Endothelial cell (in vitro differentiated cells): ENCODE measurements around the gene GPR37. TPM values are rescaled to one million over a fixed set of nuclear protein-coding genes. Genes with fewer than 3 reads are reported as not detected.

Experiments
- DNase-seq: peaks from one replicate; pipeline ENCODE4 v3.0.0; 2021; ENCODE audit warnings: low spot score
- H3K27ac Mint-ChIP-seq: one replicate; pipeline ENCODE4 v1.8.0; 2021; ENCODE audit warnings: mixed read lengths, inconsistent platforms; ENCODE audit not compliant: unreplicated experiment
- H3K27me3 Mint-ChIP-seq: one replicate; pipeline ENCODE4 v1.8.0; 2021; ENCODE audit warnings: mild to moderate bottlenecking, moderate library complexity, mixed read lengths, inconsistent platforms; ENCODE audit not compliant: unreplicated experiment
- H3K36me3 Mint-ChIP-seq: one replicate; pipeline ENCODE4 v1.8.0; 2021; ENCODE audit warnings: mild to moderate bottlenecking, low read depth, mixed read lengths, inconsistent platforms; ENCODE audit not compliant: unreplicated experiment
- H3K4me1 Mint-ChIP-seq: one replicate; pipeline ENCODE4 v1.8.0; 2021; ENCODE audit warnings: mild to moderate bottlenecking, mixed read lengths, inconsistent platforms; ENCODE audit not compliant: unreplicated experiment
- H3K4me3 Mint-ChIP-seq: one replicate; pipeline ENCODE4 v1.8.0; 2021; ENCODE audit warnings: mild to moderate bottlenecking, mixed read lengths, inconsistent platforms; ENCODE audit not compliant: unreplicated experiment
- H3K9me3 Mint-ChIP-seq: one replicate; pipeline ENCODE4 v1.8.0; 2021; ENCODE audit warnings: mixed read lengths, inconsistent platforms; ENCODE audit not compliant: unreplicated experiment
- total RNA-seq: library from RNA; stranded (reverse); fragmentation: NEBNext Ultra II Directional; extraction: Animal tissue kit (Norgen Biotek cat#: 25700); gene quantifications from one replicate; pipeline ENCODE4 v1.2.1, GENCODE V29; 2021; ENCODE audit not compliant: unreplicated experiment
- TF ChIP-seq, protein P1 (sequence below): fragments of 200-600 bp; sonication (generic); IDR thresholded peaks from one replicate; pipeline ENCODE4 v1.5.0; 2021; ENCODE audit warnings: antibody characterized with exemption; ENCODE audit not compliant: unreplicated experiment

Gene GPR37
- total RNA-seq, 1 donor from 2014 or later: 7.1 TPM

- Mint-ChIP-seq H3K9me3 (no peaks in the 10 kb centered on the region), H3K36me3 (no peaks in the 10 kb centered on the region), H3K27me3 (no peaks in the 10 kb centered on the region), H3K4me3 (no peak overlapping the region), H3K27ac (no peak overlapping the region), H3K4me1 (peaks cover 7% of the 10 kb centered on the region)
- no peak for DNase-seq
- TF ChIP-seq, protein P1, sequence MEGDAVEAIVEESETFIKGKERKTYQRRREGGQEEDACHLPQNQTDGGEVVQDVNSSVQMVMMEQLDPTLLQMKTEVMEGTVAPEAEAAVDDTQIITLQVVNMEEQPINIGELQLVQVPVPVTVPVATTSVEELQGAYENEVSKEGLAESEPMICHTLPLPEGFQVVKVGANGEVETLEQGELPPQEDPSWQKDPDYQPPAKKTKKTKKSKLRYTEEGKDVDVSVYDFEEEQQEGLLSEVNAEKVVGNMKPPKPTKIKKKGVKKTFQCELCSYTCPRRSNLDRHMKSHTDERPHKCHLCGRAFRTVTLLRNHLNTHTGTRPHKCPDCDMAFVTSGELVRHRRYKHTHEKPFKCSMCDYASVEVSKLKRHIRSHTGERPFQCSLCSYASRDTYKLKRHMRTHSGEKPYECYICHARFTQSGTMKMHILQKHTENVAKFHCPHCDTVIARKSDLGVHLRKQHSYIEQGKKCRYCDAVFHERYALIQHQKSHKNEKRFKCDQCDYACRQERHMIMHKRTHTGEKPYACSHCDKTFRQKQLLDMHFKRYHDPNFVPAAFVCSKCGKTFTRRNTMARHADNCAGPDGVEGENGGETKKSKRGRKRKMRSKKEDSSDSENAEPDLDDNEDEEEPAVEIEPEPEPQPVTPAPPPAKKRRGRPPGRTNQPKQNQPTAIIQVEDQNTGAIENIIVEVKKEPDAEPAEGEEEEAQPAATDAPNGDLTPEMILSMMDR: no peak
These were observed 18.5 kb downstream of the GPR37 start for GRCh38 chr7:124747072-124747471.

DNA sequence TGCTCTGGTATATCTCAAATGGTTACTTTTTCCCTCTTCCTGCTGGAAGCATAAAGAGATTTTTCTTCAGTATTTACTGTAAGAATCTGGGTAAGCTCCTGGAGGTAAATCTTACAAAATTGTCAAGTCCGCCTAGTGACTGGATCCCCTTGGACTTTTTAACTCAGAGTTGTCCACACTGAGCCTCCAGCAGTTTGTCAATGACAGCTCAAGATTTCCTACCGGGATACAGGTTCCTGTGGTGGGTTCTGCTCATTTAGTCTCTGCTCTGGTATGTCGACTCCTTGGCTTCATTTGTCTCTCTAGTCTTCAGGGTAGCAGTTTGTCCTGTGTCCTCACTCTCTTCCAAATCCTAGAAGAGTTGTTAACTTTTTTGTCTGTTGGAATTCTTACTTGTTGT, 27.0 kb downstream of the GPR37 start:
- H3K27me3 Mint-ChIP-seq: no peaks in the 10 kb centered on the region
- H3K4me3 Mint-ChIP-seq: no peak overlapping the region
- H3K27ac Mint-ChIP-seq: no peak overlapping the region
- H3K4me1 Mint-ChIP-seq: peaks cover 15% of the 10 kb centered on the region
- TF ChIP-seq, protein P1: no peak
- H3K36me3 Mint-ChIP-seq: no peaks in the 10 kb centered on the region
- DNase-seq: no peak
- H3K9me3 Mint-ChIP-seq: no peaks in the 10 kb centered on the region

DNA sequence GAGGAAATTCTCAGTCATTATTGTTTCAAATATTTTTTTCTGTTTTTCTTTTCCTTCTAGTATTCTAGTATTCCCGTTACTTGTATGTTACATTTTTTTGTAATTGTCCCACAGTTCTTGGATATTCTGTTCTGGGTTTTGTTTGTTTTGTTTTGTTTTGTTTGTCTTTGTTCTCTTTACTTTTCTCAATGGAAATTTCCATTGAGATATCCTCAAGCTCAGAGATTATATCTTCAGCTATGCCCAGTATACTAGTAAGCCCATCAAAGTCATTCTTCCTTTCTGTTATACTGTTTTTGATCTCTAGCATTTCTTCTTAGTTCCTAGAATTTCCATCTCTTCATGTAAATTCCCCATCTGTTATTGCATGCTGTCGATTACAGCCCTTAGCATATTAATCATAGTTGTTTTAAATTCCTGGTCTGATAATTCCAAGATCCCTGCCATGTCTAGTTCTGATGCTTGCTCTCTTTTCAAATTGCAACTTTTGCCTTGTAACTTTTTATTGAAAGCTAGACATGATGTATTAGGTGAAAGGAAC, 27.8 kb downstream of the GPR37 start:
- no peak for DNase-seq
- Mint-ChIP-seq H3K27me3 (no peaks in the 10 kb centered on the region), H3K9me3 (no peaks in the 10 kb centered on the region), H3K4me3 (no peak overlapping the region), H3K27ac (no peak overlapping the region), H3K4me1 (peaks cover 13% of the 10 kb centered on the region), H3K36me3 (no peaks in the 10 kb centered on the region)
- TF ChIP-seq, protein P1: no peak

- Mint-ChIP-seq H3K36me3 (no peaks in the 10 kb centered on the region), H3K4me3 (no peak overlapping the region), H3K4me1 (no peaks in the 10 kb centered on the region), H3K27ac (no peak overlapping the region), H3K9me3 (no peaks in the 10 kb centered on the region), H3K27me3 (peaks cover 1% of the 10 kb centered on the region)
- TF ChIP-seq, protein P1: no peak
- no peak for DNase-seq
These were observed 37.0 kb downstream of the GPR37 start for GRCh38 chr7:124728610-124729009.

DNA sequence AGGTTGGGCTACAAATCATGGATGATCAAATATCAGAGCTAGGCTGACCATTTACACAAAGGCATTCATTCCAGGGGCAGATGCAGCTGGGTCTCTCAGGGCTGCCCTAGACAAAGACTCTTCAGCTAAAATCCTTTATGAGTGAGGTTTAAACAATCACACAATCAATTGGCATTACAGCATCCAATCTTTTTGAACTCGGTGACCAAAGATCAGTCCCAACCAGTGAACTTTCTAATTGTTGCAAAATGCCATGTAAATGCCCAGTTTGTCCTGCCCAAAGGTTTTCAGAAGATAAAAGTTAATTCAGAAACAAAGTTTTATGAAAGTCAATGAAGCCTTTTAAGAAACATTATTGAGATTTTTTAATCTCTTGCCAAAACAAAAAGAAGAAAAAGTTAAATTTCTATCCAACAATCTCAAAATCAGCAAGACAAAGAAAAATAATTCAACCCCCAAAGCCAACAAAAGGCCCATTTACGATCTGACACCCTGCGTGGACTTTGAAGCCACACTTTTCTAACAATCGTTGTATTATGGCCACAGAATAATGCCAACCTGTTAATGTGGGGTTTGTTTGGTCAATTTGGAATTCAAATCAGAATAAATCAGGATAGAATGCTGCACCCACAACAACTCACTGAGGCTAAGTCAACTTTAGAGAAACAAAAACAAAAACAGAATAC, 40.9 kb downstream of the GPR37 start:
- no peak for DNase-seq
- Mint-ChIP-seq H3K36me3 (no peaks in the 10 kb centered on the region), H3K27ac (no peak overlapping the region), H3K9me3 (no peaks in the 10 kb centered on the region), H3K4me1 (no peaks in the 10 kb centered on the region), H3K27me3 (peaks cover 1% of the 10 kb centered on the region), H3K4me3 (no peak overlapping the region)
- TF ChIP-seq, protein P1: no peak
